Measurements from ENCODE around the gene PXK.

The PXK gene

GRCh38 chr3:58383476-58383875 is 50.8 kb downstream of the PXK start:
- DNase-seq (ENCODE audit: low spot score): no peak

GRCh38 chr3:58383904-58384303 is 51.2 kb downstream of the PXK start:
- DNase-seq (ENCODE audit: low spot score): no peak

GRCh38 chr3:58384381-58385090 is 51.8 kb downstream of the PXK start:
- DNase-seq (ENCODE audit: low spot score): no peak

- DNase-seq (ENCODE audit: low spot score): no peak
These were observed 54.1 kb downstream of the PXK start for GRCh38 chr3:58386626-58387365.

GRCh38 chr3:58387650-58388546 is 55.2 kb downstream of the PXK start:
- DNase-seq (ENCODE audit: low spot score): no peak

- DNase-seq (ENCODE audit: low spot score): no peak
These were observed 55.9 kb downstream of the PXK start for GRCh38 chr3:58388550-58389091.

GRCh38 chr3:58391156-58391865 is 58.6 kb downstream of the PXK start:
- DNase-seq (ENCODE audit: low spot score): no peak

- peak; percentile 3 for DNase-seq (ENCODE audit: low spot score)
These were observed 59.5 kb downstream of the PXK start for GRCh38 chr3:58392181-58392580.

- DNase-seq (ENCODE audit: low spot score): no peak
These were observed 61.6 kb downstream of the PXK start for GRCh38 chr3:58394339-58394738.

- no peak for DNase-seq (ENCODE audit: low spot score)
These were observed 66.1 kb downstream of the PXK start for GRCh38 chr3:58398669-58399333.

GRCh38 chr3:58403513-58404109 is 70.9 kb downstream of the PXK start:
- DNase-seq (ENCODE audit: low spot score): no peak

GRCh38 chr3:58404396-58404795 is 71.7 kb downstream of the PXK start:
- no peak for DNase-seq (ENCODE audit: low spot score)

- no peak for DNase-seq (ENCODE audit: low spot score)
These were observed 76.2 kb downstream of the PXK start for GRCh38 chr3:58408906-58409305.

GRCh38 chr3:58409663-58410062 is 77.0 kb downstream of the PXK start:
- DNase-seq (ENCODE audit: low spot score): no peak

- no peak for DNase-seq (ENCODE audit: low spot score)
These were observed 78.3 kb downstream of the PXK start for GRCh38 chr3:58411036-58411435.

GRCh38 chr3:58411851-58412830 is 79.4 kb downstream of the PXK start:
- no peak for DNase-seq (ENCODE audit: low spot score)

GRCh38 chr3:58414538-58415197 is 82.0 kb downstream of the PXK start:
- peak; percentile 39 for DNase-seq (ENCODE audit: low spot score)

- DNase-seq (ENCODE audit: low spot score): no peak
These were observed 83.5 kb downstream of the PXK start for GRCh38 chr3:58416191-58416590.
